ENCODE measurements around the gene INSYN1.

INSYN1 gene

GRCh38 chr15:73718694-73719093 lies 34.5 kb downstream of the INSYN1 start:
- DNase-seq (ENCODE audit: insufficient read length) (no peak), FAIRE-seq (no peak)
- TF ChIP-seq POLR2A (IDR thresholded peaks at IDR 0.05; ENCODE audit: low read depth, low read length) = no peak
- TF ChIP-seq POLR2AphosphoS5 (IDR thresholded peaks at IDR 0.05; ENCODE audit: low read depth, low read length) = no peak
- TF ChIP-seq TAF1 (IDR thresholded peaks at IDR 0.05; ENCODE audit: borderline replicate concordance, low read depth, low read length) = no peak

- TF ChIP-seq TAF1 (IDR thresholded peaks at IDR 0.05; ENCODE audit: borderline replicate concordance, low read depth, low read length) (no peak), POLR2A (IDR thresholded peaks at IDR 0.05; ENCODE audit: low read depth, low read length) (no peak), POLR2AphosphoS5 (IDR thresholded peaks at IDR 0.05; ENCODE audit: low read depth, low read length) (no peak)
- no peak for FAIRE-seq
- DNase-seq (ENCODE audit: insufficient read length) = no peak
These were observed 35.3 kb downstream of the INSYN1 start for GRCh38 chr15:73717802-73718201.

- no peak for TF ChIP-seq POLR2A (IDR thresholded peaks at IDR 0.05; ENCODE audit: low read depth, low read length)
- TF ChIP-seq TAF1 (IDR thresholded peaks at IDR 0.05; ENCODE audit: borderline replicate concordance, low read depth, low read length) = no peak
- TF ChIP-seq POLR2AphosphoS5 (IDR thresholded peaks at IDR 0.05; ENCODE audit: low read depth, low read length) = no peak
- FAIRE-seq (no peak), DNase-seq (ENCODE audit: insufficient read length) (no peak)
These were observed 35.9 kb downstream of the INSYN1 start for GRCh38 chr15:73717206-73717605.

GRCh38 chr15:73716417-73716816 lies 36.7 kb downstream of the INSYN1 start:
- DNase-seq (ENCODE audit: insufficient read length) = no peak
- TF ChIP-seq POLR2A (IDR thresholded peaks at IDR 0.05; ENCODE audit: low read depth, low read length) (no peak), POLR2AphosphoS5 (IDR thresholded peaks at IDR 0.05; ENCODE audit: low read depth, low read length) (no peak), TAF1 (IDR thresholded peaks at IDR 0.05; ENCODE audit: borderline replicate concordance, low read depth, low read length) (no peak)
- FAIRE-seq = no peak

- TF ChIP-seq TAF1 (IDR thresholded peaks at IDR 0.05; ENCODE audit: borderline replicate concordance, low read depth, low read length) = no peak
- no peak for TF ChIP-seq POLR2A (IDR thresholded peaks at IDR 0.05; ENCODE audit: low read depth, low read length)
- no peak for TF ChIP-seq POLR2AphosphoS5 (IDR thresholded peaks at IDR 0.05; ENCODE audit: low read depth, low read length)
- FAIRE-seq = no peak
- no peak for DNase-seq (ENCODE audit: insufficient read length)
These were observed 37.7 kb downstream of the INSYN1 start for GRCh38 chr15:73715417-73715816.

- TF ChIP-seq POLR2AphosphoS5 (IDR thresholded peaks at IDR 0.05; ENCODE audit: low read depth, low read length) (no peak), TAF1 (IDR thresholded peaks at IDR 0.05; ENCODE audit: borderline replicate concordance, low read depth, low read length) (no peak), POLR2A (IDR thresholded peaks at IDR 0.05; ENCODE audit: low read depth, low read length) (no peak)
- FAIRE-seq = no peak
- no peak for DNase-seq (ENCODE audit: insufficient read length)
These were observed 38.4 kb downstream of the INSYN1 start for GRCh38 chr15:73714695-73715301.

GRCh38 chr15:73712107-73712506 lies 41.0 kb downstream of the INSYN1 start:
- DNase-seq (ENCODE audit: insufficient read length) = no peak
- no peak for FAIRE-seq
- TF ChIP-seq POLR2AphosphoS5 (IDR thresholded peaks at IDR 0.05; ENCODE audit: low read depth, low read length) = no peak
- no peak for TF ChIP-seq TAF1 (IDR thresholded peaks at IDR 0.05; ENCODE audit: borderline replicate concordance, low read depth, low read length)
- no peak for TF ChIP-seq POLR2A (IDR thresholded peaks at IDR 0.05; ENCODE audit: low read depth, low read length)

GRCh38 chr15:73711526-73711925 lies 41.6 kb downstream of the INSYN1 start:
- DNase-seq (ENCODE audit: insufficient read length) (no peak), FAIRE-seq (no peak)
- TF ChIP-seq POLR2A (IDR thresholded peaks at IDR 0.05; ENCODE audit: low read depth, low read length) = no peak
- TF ChIP-seq TAF1 (IDR thresholded peaks at IDR 0.05; ENCODE audit: borderline replicate concordance, low read depth, low read length) = no peak
- no peak for TF ChIP-seq POLR2AphosphoS5 (IDR thresholded peaks at IDR 0.05; ENCODE audit: low read depth, low read length)

- no peak for FAIRE-seq
- no peak for DNase-seq (ENCODE audit: insufficient read length)
These were observed 42.8 kb downstream of the INSYN1 start for GRCh38 chr15:73710321-73710720.

GRCh38 chr15:73709686-73710085 lies 43.5 kb downstream of the INSYN1 start:
- DNase-seq (ENCODE audit: insufficient read length) = no peak
- TF ChIP-seq POLR2A (IDR thresholded peaks at IDR 0.05; ENCODE audit: low read depth, low read length) (no peak), POLR2AphosphoS5 (IDR thresholded peaks at IDR 0.05; ENCODE audit: low read depth, low read length) (no peak), TAF1 (IDR thresholded peaks at IDR 0.05; ENCODE audit: borderline replicate concordance, low read depth, low read length) (no peak)
- no peak for FAIRE-seq

More at GRCh38 chr15:73710321-73710720, 42.8 kb downstream of the INSYN1 start:
- no peak for TF ChIP-seq POLR2A (IDR thresholded peaks at IDR 0.05; ENCODE audit: low read depth, low read length)
- TF ChIP-seq TAF1 (IDR thresholded peaks at IDR 0.05; ENCODE audit: borderline replicate concordance, low read depth, low read length) = no peak
- TF ChIP-seq POLR2AphosphoS5 (IDR thresholded peaks at IDR 0.05; ENCODE audit: low read depth, low read length) = no peak

GRCh38 chr15:73709241-73709640 lies 43.9 kb downstream of the INSYN1 start:
- FAIRE-seq (no peak), DNase-seq (ENCODE audit: insufficient read length) (no peak)
- TF ChIP-seq TAF1 (IDR thresholded peaks at IDR 0.05; ENCODE audit: borderline replicate concordance, low read depth, low read length) (no peak), POLR2A (IDR thresholded peaks at IDR 0.05; ENCODE audit: low read depth, low read length) (no peak), POLR2AphosphoS5 (IDR thresholded peaks at IDR 0.05; ENCODE audit: low read depth, low read length) (no peak)

GRCh38 chr15:73708691-73709090 lies 44.5 kb downstream of the INSYN1 start:
- TF ChIP-seq TAF1 (IDR thresholded peaks at IDR 0.05; ENCODE audit: borderline replicate concordance, low read depth, low read length) (no peak), POLR2AphosphoS5 (IDR thresholded peaks at IDR 0.05; ENCODE audit: low read depth, low read length) (no peak), POLR2A (IDR thresholded peaks at IDR 0.05; ENCODE audit: low read depth, low read length) (no peak)
- no peak for FAIRE-seq
- no peak for DNase-seq (ENCODE audit: insufficient read length)
